A549 (cell line): ENCODE data around the gene NCOA7. TPM values are rescaled to one million over a fixed set of nuclear protein-coding genes. Genes with fewer than 3 reads are reported as not detected.
A peak's percentile ranks its signal among the peaks of the same experiment; 100 is the strongest.
"Not testable (repeated sequence)": the region's sequence is repeated elsewhere in the genome, so short reads cannot be mapped to it uniquely, and the experiment has no call there.

Experiments used
- ATAC-seq, 2 experiments: fragments of 200-7000 bp in 1 of 2; fragments of >200 bp in 1 of 2; cut with Nextera tagmentation in 1 of 2; cut with Tn5 transposase in 1 of 2; 3 replicates each; pipeline versions ENCODE4 v1.8.0 to v1.9.1; 2018 to 2020; ENCODE audit warnings: mild to moderate bottlenecking in 1 of 2, moderate library complexity in 1 of 2
- CTCF ChIA-PET: fragments of 300-600 bp; sonication (Branson Sonifier 250); formaldehyde crosslinking; extraction: SDS; loops from one replicate; lab custom pipeline; 2021; ENCODE audit warnings: antibody characterized with exemption, inconsistent platforms; lab: Yijun Ruan, JAX
- POLR2A ChIA-PET: fragments of 350-600 bp; formaldehyde crosslinking; extraction: SDS; loops from one replicate; lab custom pipeline; 2021; ENCODE audit warnings: antibody characterized with exemption, inconsistent platforms; lab: Yijun Ruan, JAX
- DNase-seq, 2 experiments: peaks; one replicate each; pipeline versions ENCODE4 v3.0.0 to v3.0.0-alpha.2; 2011 to 2016; ENCODE audit warnings: low read depth in 1 of 2, low spot score in 1 of 2
- FAIRE-seq: peaks from 2 replicates; lab custom pipeline; 2011; peaks lifted over from hg19 to GRCh38; lab: Jason Lieb, UNC
- H3K27ac ChIP-seq, 2 experiments: fragments of >200 bp; sonication (Bioruptor Twin); formaldehyde crosslinking; 3 replicates each; pipeline ENCODE4 v1.5.1; 2016 to 2017
- H3K4me1 ChIP-seq: fragments of >200 bp; sonication (Bioruptor Twin); formaldehyde crosslinking; 3 replicates; pipeline ENCODE4 v1.6.1; 2016
- H3K4me2 ChIP-seq: fragments of >200 bp; sonication (Bioruptor Twin); formaldehyde crosslinking; 3 replicates; pipeline ENCODE4 v1.6.1; 2016
- H3K4me3 ChIP-seq: fragments of >200 bp; sonication (Bioruptor Twin); formaldehyde crosslinking; 3 replicates; pipeline ENCODE4 v1.5.1; 2016
- H3K9me3 ChIP-seq: fragments of >200 bp; sonication (Bioruptor Twin); formaldehyde crosslinking; 3 replicates; pipeline ENCODE4 v1.6.1; 2016
- CBX2 ChIP-seq: fragments of 200-600 bp; sonication (generic); IDR thresholded peaks from 2 replicates; pipeline ENCODE4 v1.6.1; 2016; ENCODE audit warnings: low read depth, mild to moderate bottlenecking, borderline replicate concordance
- CEBPB ChIP-seq, 2 experiments: fragments of >200 bp in 1 of 2; sonication (Bioruptor Twin) in 1 of 2; formaldehyde crosslinking in 1 of 2; IDR thresholded peaks; 2 replicates each; pipeline ENCODE4 v1.6.1; 2012 to 2016
- EP300 ChIP-seq, 2 experiments: fragments of >200 bp; sonication (Bioruptor Twin); formaldehyde crosslinking; IDR thresholded peaks; 2 replicates in 1 of 2; 3 replicates in 1 of 2; pipeline ENCODE4 v1.6.1; 2016 to 2017
- ESRRA ChIP-seq: fragments of 150-350 bp; IDR thresholded peaks from 2 replicates; pipeline ENCODE4 v1.6.1; 2014; ENCODE audit warnings: mild to moderate bottlenecking, low read length, borderline replicate concordance
- FOSL2 ChIP-seq, 2 experiments: fragments of 450-650 bp in 1 of 2; fragments of >200 bp in 1 of 2; sonication (Bioruptor Twin) in 1 of 2; formaldehyde crosslinking; IDR thresholded peaks; 2 replicates each; pipeline versions ENCODE4 v1.5.0 to v1.6.1; 2016 to 2020; ENCODE audit warnings: mild to moderate bottlenecking in 1 of 2, moderate library complexity in 1 of 2
- GATA3 ChIP-seq: IDR thresholded peaks from 2 replicates; pipeline ENCODE4 v1.6.1; 2012; ENCODE audit warnings: borderline replicate concordance
- HOXA7 ChIP-seq: fragments of 250-450 bp; sonication (Bioruptor Pico); IDR thresholded peaks from 2 replicates; pipeline ENCODE4 v1.5.0; 2020; ENCODE audit warnings: mild to moderate bottlenecking, moderate library complexity
- HOXB5 ChIP-seq: fragments of 250-450 bp; sonication (Bioruptor Pico); IDR thresholded peaks from 2 replicates; pipeline ENCODE4 v1.5.0; 2020; ENCODE audit warnings: mild to moderate bottlenecking, moderate library complexity
- JUN ChIP-seq, 2 experiments: fragments of >200 bp; sonication (Bioruptor Twin); formaldehyde crosslinking; IDR thresholded peaks; 2 replicates in 1 of 2; 3 replicates in 1 of 2; pipeline ENCODE4 v1.6.1; 2016 to 2017
- JUNB ChIP-seq: fragments of >200 bp; sonication (Bioruptor Twin); formaldehyde crosslinking; IDR thresholded peaks from 2 replicates; pipeline ENCODE4 v1.6.1; 2016
- KDM5A ChIP-seq: fragments of 200-600 bp; sonication (generic); IDR thresholded peaks from 2 replicates; pipeline ENCODE4 v1.6.1; 2016; ENCODE audit warnings: antibody characterized with exemption, mild to moderate bottlenecking
- MAX ChIP-seq: IDR thresholded peaks from 2 replicates; pipeline ENCODE4 v1.6.1; 2012
- PHF8 ChIP-seq: fragments of 200-600 bp; sonication (generic); IDR thresholded peaks from 2 replicates; pipeline ENCODE4 v1.6.1; 2016; ENCODE audit warnings: low read depth, mild to moderate bottlenecking, antibody characterized with exemption, moderate library complexity, borderline replicate concordance
- POLR2A ChIP-seq: IDR thresholded peaks from 2 replicates; pipeline ENCODE4 v1.6.1; 2012; ENCODE audit warnings: mild to moderate bottlenecking, low read length
- RARB ChIP-seq: fragments of 250-450 bp; sonication (Bioruptor Pico); IDR thresholded peaks from 2 replicates; pipeline ENCODE4 v1.8.0; 2021; ENCODE audit warnings: mild to moderate bottlenecking, moderate library complexity
- RNF2 ChIP-seq: fragments of 200-600 bp; sonication (generic); IDR thresholded peaks from 2 replicates; pipeline ENCODE4 v1.6.1; 2016; ENCODE audit warnings: low read depth, mild to moderate bottlenecking, antibody characterized with exemption, moderate library complexity, borderline replicate concordance
- ZFP36 ChIP-seq: fragments of 450-650 bp; IDR thresholded peaks from 2 replicates; pipeline ENCODE4 v1.6.1; 2014; ENCODE audit warnings: borderline replicate concordance; ENCODE audit not compliant: partially characterized antibody
- WGBS: methylation state at CpG from one replicate; pipeline ENCODE4 v1.1.6; 2017; ENCODE audit errors: missing lambda C conversion rate; 5-methylcytosine and 5-hydroxymethylcytosine counted together
- polyA plus RNA-seq, 4 experiments: library from polyadenylated mRNA; depleted of rRNA in 3 of 4; stranded (reverse); fragments of >200 nt; fragmentation: RNase III in 1 of 4; extraction: RNeasy Plus Mini Kit Qiagen cat#74134 plus additional on column Dnase treatment in 1 of 4; gene quantifications; 2 replicates in 3 of 4; 3 replicates in 1 of 4; pipeline ENCODE4 v1.2.3, GENCODE V29; 2011 to 2017
- TF ChIP-seq, protein P1 (sequence below): IDR thresholded peaks from 2 replicates; pipeline ENCODE4 v1.6.1; 2012
- TF ChIP-seq, protein P2 (sequence below): fragments of 250-450 bp; sonication (Bioruptor Pico); IDR thresholded peaks from 2 replicates; pipeline ENCODE4 v1.5.0; 2020; ENCODE audit warnings: low read depth, mild to moderate bottlenecking, moderate library complexity
- TF ChIP-seq, protein P3 (sequence below): fragments of 250-450 bp; sonication (Bioruptor Pico); IDR thresholded peaks from 2 replicates; pipeline ENCODE4 v1.5.0; 2021; ENCODE audit warnings: mild to moderate bottlenecking, moderate library complexity, borderline replicate concordance

NCOA7 gene
- polyA plus RNA-seq, 2 of the 4 experiments (the other 2 are of a cell fraction) = 66.4 to 195 TPM

GRCh38 chr6:125910527-125910926 lies 119.8 kb downstream of the NCOA7 start:
- DNase-seq = no peak
- H3K27ac ChIP-seq = peak overlapping the region in 1 of 2 experiments; percentile 66; a peak in 2 of 6 replicates
- no peaks in the 10 kb centered on the region for H3K9me3 ChIP-seq
- H3K4me2 ChIP-seq = peak overlapping the region; percentile 18; the same call in 1 of the 3 replicates
- H3K4me3 ChIP-seq = no peak overlapping the region
- H3K4me1 ChIP-seq = peaks cover 82% of the 10 kb centered on the region
- no peak for ATAC-seq
- CTCF ChIA-PET = interaction anchor here (1.1 to 14.7 kb wide), 3 partner anchors 9 to 43 kb away, joined by 5 to 148 read pairs (median 6); partner anchors contain the start of gene HINT3
- no peak for FAIRE-seq
- TF ChIP-seq JUNB = no peak
- no peak for TF ChIP-seq FOSL2 (IDR thresholded peaks at IDR 0.05)
- TF ChIP-seq FOSL2 (CRISPR knock-in tag; IDR thresholded peaks at IDR 0.05) = 0 out of 2 replicates have a peak, but pooled peaks have one; percentile 3
- POLR2A ChIA-PET = no interaction called here
- 62% methylated on average over 3 of the region's 3 CpGs for WGBS

GRCh38 chr6:125911051-125911451 lies 120.3 kb downstream of the NCOA7 start:
- WGBS = 87% methylated on average over 4 of the region's 4 CpGs
- not testable (repeated sequence) for H3K4me3 ChIP-seq, ATAC-seq

DNA sequence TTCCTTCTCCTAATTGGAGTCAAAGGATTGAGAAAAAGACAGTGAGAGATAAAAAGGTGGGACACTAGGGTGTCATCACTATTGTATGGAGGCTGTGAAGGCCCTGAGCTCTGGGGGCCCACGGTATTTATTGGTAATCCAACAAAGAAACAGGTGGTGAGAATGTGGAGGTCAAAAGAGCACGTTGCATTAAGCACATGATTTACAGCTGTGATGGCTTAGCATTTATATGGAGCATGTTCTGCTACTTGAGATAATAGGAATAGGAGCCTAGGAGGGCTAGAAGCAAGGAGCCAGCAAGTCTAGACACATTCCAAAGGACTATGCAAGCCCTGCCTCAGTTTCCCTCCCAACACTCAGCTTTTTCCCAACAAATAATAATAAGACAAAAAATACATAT lies 121.7 kb downstream of the NCOA7 start:
- Histone ChIP-seq H3K4me1 (peaks cover 74% of the 10 kb centered on the region), H3K27ac (peak overlapping the region; percentile 66 to 70; a peak in 5 of 6 replicates)
- POLR2A ChIA-PET = interaction anchor here (0.6 kb wide), 1 partner anchor 10 kb away, joined by 4 read pairs; no protein-coding TSS in a partner anchor
- H3K4me2 ChIP-seq, H3K4me3 ChIP-seq, DNase-seq, ATAC-seq, H3K9me3 ChIP-seq, FAIRE-seq: not testable (repeated sequence)
- 62% methylated on average over 2 of the region's 2 CpGs for WGBS
- CTCF ChIA-PET = interaction anchor here (0.6 to 14.7 kb wide), 4 partner anchors 12 to 125 kb away, joined by 3 to 148 read pairs (median 8); partner anchors contain the start of gene HINT3

More at GRCh38 chr6:125911051-125911451, 120.3 kb downstream of the NCOA7 start:
- Histone ChIP-seq H3K4me1 (peaks cover 77% of the 10 kb centered on the region), H3K27ac (peak overlapping the region in 1 of 2 experiments; percentile 66; a peak in 3 of 6 replicates)
- H3K4me2 ChIP-seq, POLR2A ChIA-PET, FAIRE-seq, DNase-seq, H3K9me3 ChIP-seq: not testable (repeated sequence)
- CTCF ChIA-PET = interaction anchor here (1.1 to 14.7 kb wide), 4 partner anchors 10 to 43 kb away, joined by 4 to 148 read pairs (median 6); partner anchors contain the start of gene HINT3

GRCh38 chr6:125913145-125913544 lies 122.4 kb downstream of the NCOA7 start:
- peak overlapping the region; percentile 70 to 74 for H3K27ac ChIP-seq
- no peak for DNase-seq
- no peak for TF ChIP-seq GATA3
- TF ChIP-seq KDM5A = no peak
- TF ChIP-seq JUN (IDR thresholded peaks at IDR 0.05) = no peak
- TF ChIP-seq HOXB5 (CRISPR knock-in tag) = no peak
- no peak for TF ChIP-seq ESRRA
- TF ChIP-seq PHF8 = no peak
- no peak for TF ChIP-seq MAX
- no peak for TF ChIP-seq ZFP36
- no peak for TF ChIP-seq HOXA7 (CRISPR knock-in tag)
- no peak for TF ChIP-seq POLR2A
- no peak for TF ChIP-seq EP300 (IDR thresholded peaks at IDR 0.05)
- TF ChIP-seq FOSL2 (IDR thresholded peaks at IDR 0.05) = no peak
- no peak for TF ChIP-seq FOSL2 (CRISPR knock-in tag; IDR thresholded peaks at IDR 0.05)
- TF ChIP-seq, all 56 proteins: peak for 0
- ATAC-seq (no peak), FAIRE-seq (no peak)
- H3K4me1 ChIP-seq = peaks cover 81% of the 10 kb centered on the region
- peak overlapping the region; percentile 77 for H3K4me2 ChIP-seq
- H3K4me3 ChIP-seq = 0 out of 3 replicates have a peak overlapping the region, but pooled peaks have one; percentile 19
- WGBS = 71% methylated on average over 1 of the region's 1 CpG
- ChIA-PET POLR2A (interaction anchor here (0.6 kb wide), 1 partner anchor 11 kb away, joined by 4 read pairs; no protein-coding TSS in a partner anchor), CTCF (interaction anchor here (2.2 to 14.7 kb wide), 2 partner anchors 13 to 41 kb away, joined by 13 to 148 read pairs; partner anchors contain the start of gene HINT3)
- H3K9me3 ChIP-seq = no peaks in the 10 kb centered on the region

DNA sequence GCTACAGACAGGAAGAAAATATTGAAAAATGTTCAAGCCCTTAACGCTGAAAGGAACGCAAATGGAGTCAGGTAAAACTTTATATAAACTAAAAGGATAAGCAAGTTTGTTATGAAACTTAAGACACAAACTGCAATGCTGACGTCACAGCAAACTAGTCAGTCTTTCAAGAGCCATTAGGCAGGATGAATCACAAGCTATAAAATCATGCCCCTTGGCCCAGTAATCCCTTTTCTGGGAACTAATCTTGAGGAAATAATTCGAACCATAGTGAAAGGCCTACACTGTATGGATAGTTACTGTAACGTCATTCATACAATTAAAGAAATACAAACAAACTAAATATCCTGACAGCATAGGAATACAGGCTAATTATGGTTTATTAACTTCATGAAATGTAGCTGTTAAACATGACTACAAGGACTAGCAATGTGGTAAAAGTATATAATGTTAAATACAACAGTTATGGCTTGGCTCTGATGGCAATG lies 123.1 kb downstream of the NCOA7 start:
- peak overlapping the region; percentile 70 to 74 for H3K27ac ChIP-seq
- DNase-seq (peak; percentile 32 to 93), FAIRE-seq (no peak), ATAC-seq (peak; percentile 76 to 77)
- peak overlapping the region; percentile 19; the same call in 1 of the 3 replicates for H3K4me3 ChIP-seq
- CTCF ChIA-PET = interaction anchor here (1.2 to 14.7 kb wide), 3 partner anchors 14 to 55 kb away, joined by 4 to 148 read pairs (median 13); partner anchors contain the start of gene HINT3
- WGBS = 0% methylated on average over 5 of the region's 5 CpGs
- peaks cover 80% of the 10 kb centered on the region for H3K4me1 ChIP-seq
- POLR2A ChIA-PET = interaction anchor here (0.9 to 1.0 kb wide), 3 partner anchors 9 to 33 kb away, joined by 3 to 4 read pairs (median 3); no protein-coding TSS in a partner anchor
- no peaks in the 10 kb centered on the region for H3K9me3 ChIP-seq
- peak overlapping the region; percentile 77 for H3K4me2 ChIP-seq
- TF ChIP-seq CEBPB (IDR thresholded peaks at IDR 0.05) (peak in 1 of 2 experiments; percentile 75; a peak in 2 of 4 replicates), RARB (CRISPR knock-in tag) (no peak), JUNB (peak; percentile 66), RNF2 (no peak), CBX2 (no peak), FOSL2 (IDR thresholded peaks at IDR 0.05) (peak; percentile 52), FOSL2 (CRISPR knock-in tag; IDR thresholded peaks at IDR 0.05) (peak; percentile 91), JUN (IDR thresholded peaks at IDR 0.05) (peak; percentile 67 to 75; a peak in 3 of 5 replicates)
- TF ChIP-seq, protein P1, sequence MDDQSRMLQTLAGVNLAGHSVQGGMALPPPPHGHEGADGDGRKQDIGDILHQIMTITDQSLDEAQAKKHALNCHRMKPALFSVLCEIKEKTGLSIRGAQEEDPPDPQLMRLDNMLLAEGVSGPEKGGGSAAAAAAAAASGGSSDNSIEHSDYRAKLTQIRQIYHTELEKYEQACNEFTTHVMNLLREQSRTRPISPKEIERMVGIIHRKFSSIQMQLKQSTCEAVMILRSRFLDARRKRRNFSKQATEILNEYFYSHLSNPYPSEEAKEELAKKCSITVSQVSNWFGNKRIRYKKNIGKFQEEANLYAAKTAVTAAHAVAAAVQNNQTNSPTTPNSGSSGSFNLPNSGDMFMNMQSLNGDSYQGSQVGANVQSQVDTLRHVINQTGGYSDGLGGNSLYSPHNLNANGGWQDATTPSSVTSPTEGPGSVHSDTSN = no peak
- TF ChIP-seq, protein P2, sequence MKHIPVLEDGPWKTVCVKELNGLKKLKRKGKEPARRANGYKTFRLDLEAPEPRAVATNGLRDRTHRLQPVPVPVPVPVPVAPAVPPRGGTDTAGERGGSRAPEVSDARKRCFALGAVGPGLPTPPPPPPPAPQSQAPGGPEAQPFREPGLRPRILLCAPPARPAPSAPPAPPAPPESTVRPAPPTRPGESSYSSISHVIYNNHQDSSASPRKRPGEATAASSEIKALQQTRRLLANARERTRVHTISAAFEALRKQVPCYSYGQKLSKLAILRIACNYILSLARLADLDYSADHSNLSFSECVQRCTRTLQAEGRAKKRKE (CRISPR knock-in tag) = no peak
- TF ChIP-seq, protein P3, sequence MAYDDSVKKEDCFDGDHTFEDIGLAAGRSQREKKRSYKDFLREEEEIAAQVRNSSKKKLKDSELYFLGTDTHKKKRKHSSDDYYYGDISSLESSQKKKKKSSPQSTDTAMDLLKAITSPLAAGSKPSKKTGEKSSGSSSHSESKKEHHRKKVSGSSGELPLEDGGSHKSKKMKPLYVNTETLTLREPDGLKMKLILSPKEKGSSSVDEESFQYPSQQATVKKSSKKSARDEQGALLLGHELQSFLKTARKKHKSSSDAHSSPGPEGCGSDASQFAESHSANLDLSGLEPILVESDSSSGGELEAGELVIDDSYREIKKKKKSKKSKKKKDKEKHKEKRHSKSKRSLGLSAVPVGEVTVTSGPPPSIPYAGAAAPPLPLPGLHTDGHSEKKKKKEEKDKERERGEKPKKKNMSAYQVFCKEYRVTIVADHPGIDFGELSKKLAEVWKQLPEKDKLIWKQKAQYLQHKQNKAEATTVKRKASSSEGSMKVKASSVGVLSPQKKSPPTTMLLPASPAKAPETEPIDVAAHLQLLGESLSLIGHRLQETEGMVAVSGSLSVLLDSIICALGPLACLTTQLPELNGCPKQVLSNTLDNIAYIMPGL (CRISPR knock-in tag) = no peak
